GM12891 (cell line): ENCODE data around the gene CYFIP1.
"Not testable (repeated sequence)": the region's sequence is repeated elsewhere in the genome, so short reads cannot be mapped to it uniquely, and the experiment has no call there.

Experiments used
- DNase-seq: peaks from one replicate; pipeline ENCODE4 v3.0.0; 2011; ENCODE audit warnings: low spot score; ENCODE audit not compliant: insufficient read length
- FAIRE-seq: peaks from 2 replicates; lab custom pipeline; 2011; peaks lifted over from hg19 to GRCh38; lab: Jason Lieb, UNC
- PAX5 ChIP-seq: IDR thresholded peaks from 2 replicates; pipeline ENCODE4 v1.6.1; 2011; ENCODE audit warnings: low read length, moderate library complexity, mild to moderate bottlenecking; ENCODE audit not compliant: insufficient read depth, severe bottlenecking
- POLR2A ChIP-seq: IDR thresholded peaks from 2 replicates; pipeline ENCODE4 v1.6.1; 2011; ENCODE audit warnings: low read depth, low read length, control low read depth
- POLR2AphosphoS5 ChIP-seq: IDR thresholded peaks from 2 replicates; pipeline ENCODE4 v1.6.1; 2011; ENCODE audit warnings: low read depth, low read length, control low read depth
- POU2F2 ChIP-seq: IDR thresholded peaks from 2 replicates; pipeline ENCODE4 v1.6.1; 2011; ENCODE audit warnings: low read depth, mild to moderate bottlenecking, control low read depth, low read length, moderate library complexity
- SPI1 ChIP-seq: IDR thresholded peaks from 2 replicates; pipeline ENCODE4 v1.6.1; 2011; ENCODE audit warnings: low read depth, low read length, control low read depth
- TAF1 ChIP-seq: IDR thresholded peaks from 2 replicates; pipeline ENCODE4 v1.6.1; 2011; ENCODE audit warnings: low read depth, low read length, control low read depth

Gene CYFIP1

GRCh38 chr15:22989576-22990477 lies 9.7 kb upstream of the CYFIP1 start:
- no peak for TF ChIP-seq POLR2A
- no peak for TF ChIP-seq PAX5
- TF ChIP-seq SPI1: no peak
- no peak for TF ChIP-seq POLR2AphosphoS5
- DNase-seq (no peak), FAIRE-seq (no peak)

DNA sequence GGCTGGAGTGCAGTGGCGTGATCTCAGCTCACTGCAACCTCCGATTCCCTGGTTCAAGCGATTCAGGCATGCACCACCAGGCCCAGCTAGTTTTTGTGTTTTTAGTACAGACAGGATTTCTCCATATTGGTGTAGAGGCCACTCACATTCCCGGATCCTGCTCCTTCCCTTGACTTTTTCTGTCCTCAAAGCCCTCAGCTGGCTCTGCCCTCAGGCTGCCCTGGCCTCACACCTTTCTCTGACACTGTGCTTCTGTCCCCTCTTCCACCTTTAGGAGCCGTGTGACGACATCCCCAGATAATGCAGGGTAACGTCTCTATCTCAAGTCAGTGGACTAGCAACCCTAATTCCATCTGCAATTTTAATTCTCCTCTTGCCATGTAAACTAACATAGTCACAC lies 8.6 kb upstream of the CYFIP1 start:
- no peak for TF ChIP-seq POLR2A
- TF ChIP-seq POLR2AphosphoS5: no peak
- TF ChIP-seq POU2F2: no peak
- no peak for TF ChIP-seq PAX5
- TF ChIP-seq SPI1: no peak
- TF ChIP-seq TAF1: no peak
- FAIRE-seq (no peak), DNase-seq (no peak)

DNA sequence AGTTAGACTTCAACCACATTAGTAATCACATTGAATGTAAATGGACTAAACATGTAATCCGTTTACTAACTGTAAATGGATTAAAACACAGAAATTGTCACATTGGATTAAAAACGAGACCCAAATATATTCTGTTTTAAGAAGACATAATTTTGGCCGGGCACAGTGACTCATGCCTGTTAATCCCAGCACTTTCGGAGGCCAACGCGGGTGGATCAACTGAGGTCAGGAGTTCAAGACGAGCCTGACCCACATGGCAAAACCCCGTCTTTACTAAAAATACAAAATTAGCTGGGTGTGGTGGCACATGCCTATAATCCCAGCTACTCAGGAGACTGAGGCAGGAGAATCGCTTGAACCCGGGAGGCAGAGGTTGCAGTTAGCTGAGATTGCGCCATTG lies 1.8 kb upstream of the CYFIP1 start:
- not testable (repeated sequence) for FAIRE-seq, DNase-seq

GRCh38 chr15:22981051-22981840 lies 1.1 kb upstream of the CYFIP1 start:
- no peak for FAIRE-seq
- no peak for TF ChIP-seq POU2F2
- no peak for TF ChIP-seq POLR2A
- TF ChIP-seq PAX5: no peak
- TF ChIP-seq TAF1: no peak
- TF ChIP-seq SPI1: no peak
- TF ChIP-seq POLR2AphosphoS5: no peak
- DNase-seq: no peak

DNA sequence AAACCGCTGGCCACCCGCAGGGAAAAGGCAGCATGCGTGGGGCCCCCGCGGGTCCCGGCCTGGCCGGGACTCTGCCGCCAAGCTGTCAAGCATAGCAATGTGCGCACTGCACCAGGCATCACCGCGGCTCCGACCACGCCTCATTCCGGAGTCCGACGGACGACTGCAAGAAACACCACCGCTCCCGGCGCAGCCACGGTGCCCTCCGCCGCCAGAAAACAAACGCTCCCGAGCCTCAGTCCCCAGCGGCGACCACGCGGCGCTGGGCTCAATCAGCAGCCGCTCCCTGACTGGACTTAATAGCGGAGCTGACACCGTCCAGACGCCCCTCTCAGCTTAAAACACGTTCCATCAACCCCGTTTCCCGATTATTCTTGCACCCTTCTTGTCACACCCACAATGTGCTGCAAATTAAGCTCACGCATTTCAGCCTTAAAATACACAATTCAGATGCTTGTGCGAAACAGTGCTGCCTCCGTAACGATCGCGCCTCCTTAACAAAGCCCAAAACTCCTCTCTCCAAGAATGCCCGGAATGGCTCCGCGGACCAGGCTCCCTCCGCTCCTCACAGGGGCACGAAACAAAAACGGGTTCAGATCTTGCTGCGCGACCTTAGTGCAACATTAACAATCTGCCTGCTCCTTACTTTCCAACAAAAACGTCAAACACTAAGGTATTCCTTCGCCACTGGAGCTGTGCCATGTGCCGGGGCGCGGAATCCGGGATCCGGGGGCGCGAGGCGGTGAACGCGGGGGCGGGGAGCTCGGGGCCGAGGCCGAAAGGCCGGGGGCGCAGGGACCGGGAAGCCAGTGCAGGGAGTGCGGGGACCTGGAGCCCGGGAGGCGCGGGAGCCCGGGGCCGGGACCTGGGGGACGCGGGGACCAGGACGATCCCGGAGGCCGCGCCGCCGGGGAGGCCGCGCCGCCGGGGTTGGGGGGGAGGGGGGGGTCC lies 655 bp downstream of the CYFIP1 start:
- TF ChIP-seq POU2F2: no peak
- TF ChIP-seq TAF1: no peak
- no peak for TF ChIP-seq SPI1
- TF ChIP-seq POLR2A: no peak
- no peak for TF ChIP-seq POLR2AphosphoS5
- no peak for TF ChIP-seq PAX5
- no peak for FAIRE-seq
- peak; percentile 60 for DNase-seq

- DNase-seq (peak; percentile 37), FAIRE-seq (no peak)
- TF ChIP-seq POLR2A (no peak), PAX5 (no peak), SPI1 (no peak), POU2F2 (no peak), TAF1 (no peak), POLR2AphosphoS5 (no peak)
These were observed 1.4 kb downstream of the CYFIP1 start for GRCh38 chr15:22978691-22979237.

GRCh38 chr15:22974745-22975144 lies 5.4 kb downstream of the CYFIP1 start:
- no peak for DNase-seq
- no peak for FAIRE-seq
- TF ChIP-seq PAX5 (no peak), SPI1 (peak; percentile 38; the same call in 1 of the 2 replicates)

GRCh38 chr15:22973987-22974386 lies 6.2 kb downstream of the CYFIP1 start:
- DNase-seq: no peak
- no peak for TF ChIP-seq TAF1
- no peak for TF ChIP-seq PAX5
- TF ChIP-seq POLR2A: no peak
- no peak for TF ChIP-seq SPI1
- no peak for TF ChIP-seq POLR2AphosphoS5
- no peak for TF ChIP-seq POU2F2
- no peak for FAIRE-seq

GRCh38 chr15:22973286-22973685 lies 6.9 kb downstream of the CYFIP1 start:
- no peak for FAIRE-seq
- DNase-seq: no peak
- no peak for TF ChIP-seq POLR2A
- TF ChIP-seq POU2F2: no peak
- TF ChIP-seq PAX5: no peak
